Hypothalamus (tissue), 51 donors: ENCODE data around the gene RLN3.

Experiments used
- DNase-seq, 51 donors: peaks; one replicate each; lab custom pipeline; 2025; lab: John Stamatoyannopoulos, UW

Gene RLN3

GRCh38 chr19:13993590-13994300 lies 34.2 kb upstream of the RLN3 start:
- DNase-seq, result no peak

GRCh38 chr19:13995017-13995728 lies 32.8 kb upstream of the RLN3 start:
- peak in 14 of 51 donors; percentile 10 to 51 (median 36) for DNase-seq

GRCh38 chr19:13995878-13996765 lies 31.8 kb upstream of the RLN3 start:
- DNase-seq, result no peak

GRCh38 chr19:13996928-13997630 lies 30.9 kb upstream of the RLN3 start:
- no peak for DNase-seq

GRCh38 chr19:13997631-13997962 lies 30.4 kb upstream of the RLN3 start:
- no peak for DNase-seq

GRCh38 chr19:13998426-13998825 lies 29.5 kb upstream of the RLN3 start:
- DNase-seq, result no peak

- no peak for DNase-seq
Measured at GRCh38 chr19:13999085-13999484, 28.9 kb upstream of the RLN3 start.

- DNase-seq, result no peak
Measured at GRCh38 chr19:14000691-14001375, 27.1 kb upstream of the RLN3 start.

GRCh38 chr19:14002571-14003250 lies 25.2 kb upstream of the RLN3 start:
- peak in 6 of 51 donors; percentile 10 to 29 (median 16) for DNase-seq

GRCh38 chr19:14003251-14004055 lies 24.5 kb upstream of the RLN3 start:
- DNase-seq, result no peak

GRCh38 chr19:14004619-14005348 lies 23.2 kb upstream of the RLN3 start:
- peak in 40 of 51 donors; percentile 9 to 70 (median 39) for DNase-seq

- peak in 49 of 51 donors; percentile 27 to 87 (median 72) for DNase-seq
Measured at GRCh38 chr19:14005349-14006084, 22.4 kb upstream of the RLN3 start.

GRCh38 chr19:14006085-14006765 lies 21.7 kb upstream of the RLN3 start, which contains the start of gene RFX1:
RFX1 (minus strand) TSS chr19:14006320; CDS start chr19:13993843, 12,477 bp downstream.
- peak; percentile 91 to 100 (median 99) for DNase-seq

GRCh38 chr19:14006766-14007562 lies 21.0 kb upstream of the RLN3 start:
- peak in 21 of 51 donors; percentile 78 to 99 (median 91) for DNase-seq

- no peak for DNase-seq
Measured at GRCh38 chr19:14012378-14012915, 15.5 kb upstream of the RLN3 start.
